B cell (primary cell): Measurements from ENCODE around the gene EIF3J. TPM values are rescaled to one million over a fixed set of nuclear protein-coding genes. Genes with fewer than 3 reads are reported as not detected.

ENCODE experiments used
- ATAC-seq: fragments of 200-7000 bp; cut with Tn5 transposase; one replicate; pipeline ENCODE4 v1.10.0; 2021; ENCODE audit warnings: low read depth, mild to moderate bottlenecking, moderate number of reproducible peaks, moderate library complexity
- CTCF ChIA-PET: fragments of 350-600 bp; sonication (Branson Sonifier 250); formaldehyde crosslinking; loops from one replicate; lab custom pipeline; 2021; ENCODE audit warnings: antibody characterized with exemption, inconsistent platforms; lab: Charles Lee
- POLR2A ChIA-PET: fragments of 350-600 bp; sonication (Branson Sonifier 250); formaldehyde crosslinking; loops from one replicate; lab custom pipeline; 2021; ENCODE audit warnings: antibody characterized with exemption; lab: Charles Lee
- DNase-seq: peaks from one replicate; pipeline ENCODE4 v3.0.0; 2013
- H2AFZ ChIP-seq: 2 replicates; pipeline ENCODE4 v1.6.1; 2012; ENCODE audit warnings: mild to moderate bottlenecking, low read depth, low read length; ENCODE audit not compliant: insufficient read depth, poor library complexity, severe bottlenecking
- H3K27ac ChIP-seq, 2 donors: 1 replicate in 1 of 2; 2 replicates in 1 of 2; pipeline ENCODE4 v1.5.1; 2012 to 2013; ENCODE audit warnings: low read length in 2 of 2, mild to moderate bottlenecking in 2 of 2, moderate library complexity in 1 of 2
- H3K27me3 ChIP-seq, 4 experiments: fragments of 200-600 bp in 1 of 4; sonication (generic) in 1 of 4; replicated peaks in 1 of 4; 1 replicate in 2 of 4; 2 replicates in 2 of 4; pipeline versions ENCODE4 v1.6.1 to v1.7.0; 2013 to 2016; ENCODE audit warnings: low read length in 3 of 4, mild to moderate bottlenecking in 2 of 4, mixed read lengths in 1 of 4, moderate library complexity in 1 of 4; ENCODE audit not compliant: insufficient read depth in 4 of 4, control insufficient read depth in 3 of 4; ENCODE audit errors: control extremely low read depth in 1 of 4
- H3K36me3 ChIP-seq, 2 experiments: replicated peaks in 1 of 2; 1 replicate in 1 of 2; 2 replicates in 1 of 2; pipeline versions ENCODE4 v1.6.1 to v1.7.1; 2013; ENCODE audit warnings: low read length in 1 of 2; ENCODE audit not compliant: insufficient read depth in 2 of 2, control insufficient read depth in 1 of 2; ENCODE audit errors: control extremely low read depth in 1 of 2, extremely low read depth in 1 of 2
- H3K4me1 ChIP-seq, 2 donors: fragments of 200-600 bp in 1 of 2; sonication (generic) in 1 of 2; 1 replicate in 1 of 2; 2 replicates in 1 of 2; pipeline versions ENCODE4 v1.5.1 to v1.6.1; 2013 to 2017; ENCODE audit warnings: low read length in 2 of 2; ENCODE audit not compliant: control insufficient read depth in 2 of 2, insufficient read depth in 2 of 2
- H3K4me2 ChIP-seq: replicated peaks from 2 replicates; pipeline ENCODE3; 2012; ENCODE audit warnings: mild to moderate bottlenecking, low read depth, low read length; ENCODE audit not compliant: poor library complexity, severe bottlenecking
- H3K4me3 ChIP-seq, 5 experiments: fragments of 200-600 bp in 1 of 5; sonication (generic) in 1 of 5; 1 replicate in 3 of 5; 2 replicates in 2 of 5; pipeline versions ENCODE4 v1.5.1 to v1.7.0; 2011 to 2016; ENCODE audit warnings: low read length in 4 of 5, mild to moderate bottlenecking in 4 of 5, low read depth in 2 of 5, control low read depth in 1 of 5, moderate library complexity in 1 of 5; ENCODE audit not compliant: insufficient read depth in 1 of 5; ENCODE audit errors: control extremely low read depth in 1 of 5, extremely low read depth in 1 of 5
- H3K79me2 ChIP-seq: fragments of 200-600 bp; sonication (generic); one replicate; pipeline ENCODE4 v1.6.0; 2016; ENCODE audit warnings: low read length; ENCODE audit not compliant: control insufficient read depth, insufficient read depth
- H3K9ac ChIP-seq: fragments of 200-600 bp; sonication (generic); 2 replicates; pipeline ENCODE4 v1.6.1; 2017; ENCODE audit warnings: mild to moderate bottlenecking, low read length, moderate library complexity
- H3K9me3 ChIP-seq, 3 donors: one replicate each; pipeline versions ENCODE4 v1.6.1 to v1.7.1; 2013; ENCODE audit warnings: low read length in 2 of 3; ENCODE audit not compliant: control insufficient read depth in 2 of 3, insufficient read depth in 1 of 3; ENCODE audit errors: control extremely low read depth in 1 of 3
- H4K20me1 ChIP-seq: 2 replicates; pipeline ENCODE4 v1.6.0; 2012; ENCODE audit warnings: mild to moderate bottlenecking, low read length; ENCODE audit not compliant: insufficient read depth, control insufficient read depth, poor library complexity, severe bottlenecking
- H3K27ac Mint-ChIP-seq: one replicate; pipeline ENCODE4 v1.8.0; 2021; ENCODE audit warnings: mixed read lengths
- H3K27me3 Mint-ChIP-seq: one replicate; pipeline ENCODE4 v1.8.0; 2021; ENCODE audit warnings: mixed read lengths
- H3K4me1 Mint-ChIP-seq: one replicate; pipeline ENCODE4 v1.8.0; 2021; ENCODE audit warnings: mixed read lengths
- H3K4me3 Mint-ChIP-seq: one replicate; pipeline ENCODE4 v1.8.0; 2021; ENCODE audit warnings: mixed read lengths
- H3K9me3 Mint-ChIP-seq: one replicate; pipeline ENCODE4 v1.8.0; 2022; ENCODE audit warnings: mixed read lengths; ENCODE audit not compliant: insufficient read depth
- CTCF ChIP-seq: fragments of 200-600 bp; IDR thresholded peaks from one replicate; pipeline ENCODE4 v1.8.0; 2022; ENCODE audit warnings: antibody characterized with exemption, mild to moderate bottlenecking
- EZH2 ChIP-seq: IDR thresholded peaks from 2 replicates; pipeline ENCODE4 v1.6.1; 2012; ENCODE audit warnings: borderline replicate concordance, low read depth, mild to moderate bottlenecking, moderate library complexity, low read length; ENCODE audit not compliant: insufficient read depth, poor library complexity, severe bottlenecking
- WGBS: methylation state at CpG from one replicate; pipeline ENCODE4 v1.1.5; 2013; ENCODE audit warnings: missing lambda C conversion rate; ENCODE audit not compliant: insufficient coverage; 5-methylcytosine and 5-hydroxymethylcytosine counted together
- intact Hi-C: fragments of 100-400 bp; cut with micrococcal nuclease; formaldehyde crosslinking; loops from one replicate; pipeline ENCODE4 v1.10.0; 2022
- polyA plus RNA-seq: library from polyadenylated mRNA; depleted of rRNA; stranded (reverse); fragments of >200 nt; gene quantifications from 2 replicates; pipeline ENCODE4 v1.2.3, GENCODE V29; 2012
- total RNA-seq, 2 donors: library from RNA; stranded (reverse); fragments of 120-200 nt in 1 of 2; gene quantifications; 1 replicate in 1 of 2; 2 replicates in 1 of 2; pipeline versions ENCODE4 v1.2.3 to v1.2.4, GENCODE V29; 2013 to 2022

The EIF3J gene
- total and polyA plus RNA-seq, 2 donors (not counting 1 experiment from before 2014, with no cell fraction given): 16.5 to 66.7 TPM

GRCh38 chr15:44570361-44570760, 33.4 kb downstream of the EIF3J start:
- Mint-ChIP-seq H3K4me1 (no peaks in the 10 kb centered on the region), H3K4me3 (no peak overlapping the region), H3K27me3 (no peaks in the 10 kb centered on the region), H3K9me3 (no peaks in the 10 kb centered on the region), H3K27ac (peak overlapping the region; percentile 56)
- no peak overlapping the region for H3K4me3 ChIP-seq
- H3K27me3 ChIP-seq: no peaks in the 10 kb centered on the region
- WGBS: 100% methylated on average over 3 of the region's 4 CpGs
- ChIA-PET POLR2A (no interaction called here), CTCF (interaction anchor here (1.0 kb wide), 1 partner anchor 9 kb away, joined by 3 read pairs; no protein-coding TSS in a partner anchor)
- H3K36me3 ChIP-seq: peaks cover 19 to 83% of the 10 kb centered on the region in 2 experiments
- DNase-seq: no peak
- no peak overlapping the region for H3K27ac ChIP-seq
- ATAC-seq: no peak
- H3K9ac ChIP-seq: no peak overlapping the region
- TF ChIP-seq CTCF (no peak), EZH2 (no peak)
- peaks cover under 1% of the 10 kb centered on the region for H4K20me1 ChIP-seq
- no peak overlapping the region for H3K4me2 ChIP-seq
- no peaks in the 10 kb centered on the region for H3K4me1 ChIP-seq
- peaks cover 0 to 6% (median 3%) of the 10 kb centered on the region in 3 donors for H3K9me3 ChIP-seq
- H3K79me2 ChIP-seq: peaks cover 8% of the 10 kb centered on the region
- H2AFZ ChIP-seq: no peak overlapping the region
- intact Hi-C loops: no loop called here

DNA sequence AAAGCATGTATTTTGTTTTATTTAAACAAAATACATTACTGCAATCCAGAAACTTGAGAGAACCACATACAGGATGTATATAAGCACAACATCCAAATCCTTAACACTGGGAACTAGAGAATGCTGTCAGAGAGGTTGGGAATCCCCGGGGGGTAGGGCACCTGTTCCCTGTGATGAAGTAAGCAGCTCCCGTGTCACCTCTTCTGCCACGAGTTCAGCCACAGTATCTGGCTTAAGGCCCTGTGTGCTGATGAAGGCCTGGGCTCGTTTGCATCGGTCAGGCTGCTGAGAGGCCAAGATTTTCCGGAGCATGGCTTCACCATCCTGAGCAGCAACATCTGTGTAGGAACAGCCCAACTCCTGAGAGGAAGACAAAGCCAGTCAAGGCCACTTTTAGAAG, 36.4 kb downstream of the EIF3J start:
- H3K4me1 ChIP-seq: peaks cover 1 to 2% of the 10 kb centered on the region in 2 donors
- no peaks in the 10 kb centered on the region for H3K9me3 ChIP-seq
- POLR2A ChIA-PET: no interaction called here
- no peak overlapping the region for H3K27ac ChIP-seq
- H4K20me1 ChIP-seq: peaks cover 4% of the 10 kb centered on the region
- H3K36me3 ChIP-seq: peaks cover 9 to 58% of the 10 kb centered on the region in 2 experiments
- H3K4me3 ChIP-seq: no peak overlapping the region
- no peak overlapping the region for H3K4me2 ChIP-seq
- H2AFZ ChIP-seq: no peak overlapping the region
- no peak overlapping the region for H3K9ac ChIP-seq
- 96% methylated on average over 6 of the region's 6 CpGs for WGBS
- CTCF ChIA-PET: interaction anchor here (0.8 to 1.2 kb wide), 2 partner anchors 10 to 11 kb away, joined by 3 read pairs; no protein-coding TSS in a partner anchor
- peaks cover 2% of the 10 kb centered on the region for H3K4me1 Mint-ChIP-seq
- H3K79me2 ChIP-seq: peaks cover 26% of the 10 kb centered on the region
- no peaks in the 10 kb centered on the region for H3K27me3 ChIP-seq
- H3K4me3 Mint-ChIP-seq: no peak overlapping the region
- no peaks in the 10 kb centered on the region for H3K27me3 Mint-ChIP-seq
- TF ChIP-seq CTCF (no peak), EZH2 (no peak)
- ATAC-seq (no peak), DNase-seq (no peak)
- no peaks in the 10 kb centered on the region for H3K9me3 Mint-ChIP-seq
- intact Hi-C loops: no loop called here
- H3K27ac Mint-ChIP-seq: no peak overlapping the region
